Measurements from ENCODE around the gene GBP7.
A peak's percentile ranks its signal among the peaks of the same experiment; 100 is the strongest.
"Not testable (repeated sequence)": the region's sequence is repeated elsewhere in the genome, so short reads cannot be mapped to it uniquely, and the experiment has no call there.

The GBP7 gene, protein sequence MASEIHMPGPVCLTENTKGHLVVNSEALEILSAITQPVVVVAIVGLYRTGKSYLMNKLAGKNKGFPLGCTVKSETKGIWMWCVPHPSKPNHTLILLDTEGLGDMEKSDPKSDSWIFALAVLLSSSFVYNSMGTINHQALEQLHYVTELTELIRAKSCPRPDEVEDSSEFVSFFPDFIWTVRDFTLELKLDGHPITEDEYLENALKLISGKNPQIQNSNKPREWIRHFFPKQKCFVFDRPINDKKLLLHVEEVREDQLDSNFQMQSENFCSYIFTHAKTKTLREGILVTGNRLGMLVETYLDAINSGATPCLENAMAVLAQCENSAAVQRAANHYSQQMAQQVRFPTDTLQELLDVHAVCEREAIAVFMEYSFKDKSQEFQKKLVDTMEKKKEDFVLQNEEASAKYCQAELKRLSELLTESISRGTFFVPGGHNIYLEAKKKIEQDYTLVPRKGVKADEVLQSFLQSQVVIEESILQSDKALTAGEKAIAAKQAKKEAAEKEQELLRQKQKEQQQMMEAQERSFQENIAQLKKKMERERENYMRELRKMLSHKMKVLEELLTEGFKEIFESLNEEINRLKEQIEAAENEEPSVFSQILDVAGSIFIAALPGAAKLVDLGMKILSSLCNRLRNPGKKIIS

DNA sequence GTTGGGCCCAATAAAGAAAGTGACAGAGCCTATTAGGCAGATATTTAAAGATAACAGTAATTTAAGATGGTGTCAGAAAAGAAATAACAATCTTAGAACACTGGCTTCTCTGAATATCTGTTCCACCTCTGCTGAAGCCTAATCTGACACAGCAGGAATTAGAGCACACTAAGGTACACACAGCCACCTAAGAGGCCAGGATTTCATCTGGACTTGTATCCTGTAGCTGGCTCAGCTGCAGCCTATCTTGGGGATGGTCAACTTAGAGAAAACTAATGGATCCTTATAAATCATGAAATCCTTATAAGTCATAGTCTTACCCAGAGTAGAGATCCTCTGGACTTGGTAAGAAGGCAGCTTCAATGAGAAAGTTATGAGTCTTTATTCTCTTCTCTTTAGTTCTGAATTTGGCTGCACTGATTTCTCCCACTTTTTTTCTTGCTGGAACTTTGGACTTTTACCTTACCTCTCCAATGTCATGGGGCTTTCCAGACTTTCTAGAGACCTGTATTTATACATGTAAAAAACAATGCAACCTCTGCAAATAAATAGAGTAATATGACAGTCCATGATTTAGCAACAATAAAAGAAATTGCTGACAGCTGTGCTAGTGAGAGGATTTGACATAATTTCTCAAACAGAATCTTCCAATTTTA is at the start of gene GBP7:
Gene GBP7 (minus strand): TSS at position 403 of the 656 bp plus-strand sequence. CDS start 4,068 bp downstream, outside the sequence.
- DNase-seq, result no peak

DNA sequence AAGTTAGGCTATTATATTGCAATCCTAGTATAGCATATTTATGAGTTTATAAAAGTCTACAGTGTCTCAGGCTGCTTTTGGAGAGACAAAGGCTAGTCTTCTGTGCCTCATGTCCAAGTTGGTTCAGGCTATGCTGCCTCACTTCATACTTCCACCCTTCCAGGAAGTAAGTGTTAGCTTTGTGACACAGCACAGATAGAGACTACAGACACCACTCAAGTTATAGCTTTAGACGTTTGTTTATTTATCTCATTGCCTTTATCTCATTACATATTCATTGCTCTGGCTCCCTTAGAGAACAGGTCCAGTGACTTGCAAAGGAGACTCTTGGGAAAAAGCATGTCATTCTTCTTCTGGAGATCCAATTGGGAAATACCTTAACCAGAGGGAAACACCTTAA is 45.5 kb upstream of the GBP7 start:
- no peak for DNase-seq

DNA sequence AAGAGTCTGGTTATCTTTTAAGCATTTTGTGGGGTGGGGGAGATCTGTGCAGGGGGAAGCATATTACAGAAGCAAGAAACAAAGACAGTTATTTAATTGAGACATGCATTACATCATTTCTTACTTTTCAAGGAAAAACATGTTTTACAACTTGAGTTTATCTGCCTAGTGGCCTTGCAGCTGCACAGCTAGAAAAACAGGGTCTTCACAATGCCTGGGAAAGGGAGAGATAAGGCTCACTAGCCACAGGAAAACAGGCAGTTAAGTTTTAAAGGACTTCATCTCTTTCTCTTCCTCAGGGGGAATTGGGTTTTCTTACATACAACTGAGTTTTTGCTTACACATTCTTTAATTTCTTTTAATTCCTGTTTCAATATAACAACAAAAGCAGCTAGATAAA is 44.0 kb upstream of the GBP7 start:
- not testable (repeated sequence) for DNase-seq

DNA sequence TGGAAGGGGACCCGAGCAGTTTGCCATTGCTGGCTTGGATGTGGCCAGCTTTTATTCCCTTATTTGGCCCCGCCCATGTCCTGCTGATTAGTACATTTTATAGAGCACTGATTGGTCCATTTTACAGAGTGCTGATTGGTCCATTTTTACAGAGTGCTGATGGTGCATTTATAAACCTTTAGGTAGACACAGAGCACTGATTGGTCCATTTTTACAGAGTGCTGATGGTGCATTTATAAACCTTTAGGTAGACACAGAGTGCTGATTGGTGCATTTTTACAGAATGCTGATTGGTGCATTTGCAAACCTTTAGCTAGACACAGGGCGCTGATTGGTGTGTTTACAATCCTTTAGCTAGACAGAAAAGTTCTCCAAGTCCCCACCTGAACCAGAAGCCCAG is 43.1 kb upstream of the GBP7 start:
- not testable (repeated sequence) for DNase-seq

DNA sequence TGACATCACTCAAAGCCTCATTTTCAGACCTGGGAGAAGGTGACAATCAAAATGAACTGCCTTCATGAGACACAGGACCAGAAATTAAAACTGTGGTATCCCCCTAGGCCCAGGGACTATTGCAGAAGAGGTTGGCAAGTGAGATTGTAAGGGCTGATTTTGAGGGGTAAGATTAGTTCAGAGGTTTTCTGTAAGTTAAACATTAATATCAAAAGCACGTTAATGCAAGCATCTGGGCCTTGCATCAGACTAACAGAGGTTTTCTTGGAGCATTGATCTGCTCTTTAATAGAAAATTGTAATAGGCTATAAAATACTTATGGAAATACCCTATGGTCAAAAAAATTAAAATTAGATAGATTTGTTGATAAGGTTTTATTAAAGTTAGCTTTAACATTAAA is 37.5 kb upstream of the GBP7 start:
- DNase-seq, result no peak

DNA sequence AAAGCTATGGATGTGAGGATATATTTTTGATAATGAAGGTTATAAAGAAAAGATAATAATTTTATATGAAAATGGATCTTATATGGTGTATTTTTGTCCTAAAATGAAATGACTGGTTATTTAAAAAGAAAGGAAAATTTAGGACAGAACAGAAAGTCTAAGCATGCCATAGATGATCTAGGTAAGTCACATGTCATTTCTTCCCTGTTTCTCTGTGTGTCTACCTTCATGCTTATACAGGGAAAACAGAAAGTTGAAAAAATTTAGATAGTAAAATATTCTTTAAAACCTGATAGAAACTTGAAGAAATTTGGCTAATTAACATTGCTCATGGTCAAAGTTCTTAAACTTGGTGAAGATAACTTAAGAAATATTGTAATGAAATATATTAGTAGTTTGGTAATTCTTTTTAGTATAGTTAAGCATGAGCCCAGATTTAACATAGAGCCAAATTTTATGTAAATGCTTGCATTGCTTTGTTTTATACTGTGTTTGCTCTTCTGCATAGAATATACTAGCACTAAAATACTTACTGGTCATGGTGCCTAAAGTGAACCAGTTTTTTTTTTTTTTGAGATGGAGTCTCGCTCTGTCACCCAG is 35.3 kb upstream of the GBP7 start:
- no peak for DNase-seq

DNA sequence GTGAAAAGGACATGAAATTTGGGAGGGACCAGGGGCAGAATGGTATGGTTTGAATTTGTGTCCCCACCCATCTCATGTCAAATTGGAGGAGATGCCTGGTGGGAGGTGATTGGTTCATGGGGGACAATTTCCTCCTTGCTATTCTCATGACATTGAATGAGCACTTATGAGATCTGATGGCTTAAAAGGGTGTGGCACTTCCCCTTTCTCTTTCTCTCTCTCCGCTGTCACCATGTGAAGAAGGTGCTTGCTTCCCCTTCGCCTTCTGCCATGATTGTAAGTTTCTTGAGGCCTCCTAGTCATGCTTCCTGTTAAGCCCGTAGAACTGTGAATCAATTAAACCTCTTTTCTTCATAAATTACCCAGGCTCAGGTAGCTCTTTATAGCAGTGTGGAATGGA is 30.6 kb upstream of the GBP7 start:
- no peak for DNase-seq

DNA sequence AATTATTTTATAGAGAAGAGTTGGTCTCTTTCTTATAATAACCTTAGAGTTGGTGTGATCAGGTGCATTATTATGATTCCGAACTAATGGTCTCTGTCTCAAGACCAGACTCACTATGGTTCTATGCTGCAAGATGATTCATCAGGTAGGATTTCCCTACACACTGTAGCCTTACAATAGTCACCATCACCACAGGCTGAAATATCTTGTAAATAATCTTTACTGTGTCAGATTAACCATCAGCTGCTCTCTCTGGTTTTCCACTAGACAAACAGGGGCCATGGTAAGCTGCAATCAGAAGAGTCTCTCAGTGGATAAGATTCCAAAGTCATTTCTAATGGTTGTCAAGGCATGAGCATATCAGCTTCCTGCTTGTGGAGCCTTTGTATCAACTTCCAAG is 27.4 kb upstream of the GBP7 start:
- DNase-seq, result no peak

DNA sequence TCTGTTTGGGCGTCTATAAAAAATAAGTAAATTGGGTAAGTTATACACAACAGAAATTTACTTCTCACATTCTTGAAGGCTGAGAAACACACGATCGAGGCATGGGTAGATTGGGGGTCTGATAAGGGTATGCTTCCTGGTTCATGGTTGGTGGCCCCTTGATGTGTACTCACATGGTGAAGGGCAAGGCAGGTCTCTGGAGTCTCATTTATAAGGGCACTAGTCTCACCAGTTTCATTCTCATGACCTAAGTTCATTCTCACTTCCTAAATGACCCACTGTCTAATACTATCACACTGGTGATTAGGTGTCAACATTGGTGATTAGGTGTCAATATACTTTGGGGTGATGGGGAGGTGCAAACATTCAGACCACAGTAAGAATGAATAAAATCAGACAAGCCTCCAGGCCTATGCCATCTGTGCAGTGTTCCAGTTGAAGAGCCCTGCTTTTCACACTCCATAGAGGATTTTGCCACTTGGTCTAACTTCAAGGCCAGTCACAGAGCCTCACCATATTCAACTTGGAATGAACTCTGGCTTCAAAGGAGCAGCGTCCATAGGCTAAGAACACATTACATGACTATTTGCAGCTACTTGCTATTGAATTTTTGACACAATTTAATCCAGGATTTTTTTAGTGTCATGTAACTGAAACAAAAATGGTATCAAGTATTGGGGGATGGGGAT is 25.4 kb upstream of the GBP7 start:
- DNase-seq, result no peak

DNA sequence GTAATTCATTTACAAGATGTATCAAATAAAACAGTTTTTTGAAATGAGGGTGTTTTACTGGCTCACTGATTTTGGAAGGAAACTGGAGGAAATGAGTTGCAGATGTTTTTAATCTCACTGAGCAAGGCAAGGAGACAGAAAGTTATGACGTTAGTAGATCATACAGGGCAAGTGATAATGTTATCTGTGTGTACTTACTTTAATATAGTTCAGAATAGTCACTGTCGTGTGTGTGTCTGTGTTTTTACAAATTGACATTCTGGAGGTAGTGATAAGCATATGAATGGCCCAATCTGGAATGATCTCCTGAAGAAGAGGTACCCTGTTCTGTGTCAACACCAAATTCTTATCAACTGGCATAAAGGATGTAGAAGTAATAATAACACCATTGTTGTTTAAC is 24.9 kb upstream of the GBP7 start:
- DNase-seq, result no peak

DNA sequence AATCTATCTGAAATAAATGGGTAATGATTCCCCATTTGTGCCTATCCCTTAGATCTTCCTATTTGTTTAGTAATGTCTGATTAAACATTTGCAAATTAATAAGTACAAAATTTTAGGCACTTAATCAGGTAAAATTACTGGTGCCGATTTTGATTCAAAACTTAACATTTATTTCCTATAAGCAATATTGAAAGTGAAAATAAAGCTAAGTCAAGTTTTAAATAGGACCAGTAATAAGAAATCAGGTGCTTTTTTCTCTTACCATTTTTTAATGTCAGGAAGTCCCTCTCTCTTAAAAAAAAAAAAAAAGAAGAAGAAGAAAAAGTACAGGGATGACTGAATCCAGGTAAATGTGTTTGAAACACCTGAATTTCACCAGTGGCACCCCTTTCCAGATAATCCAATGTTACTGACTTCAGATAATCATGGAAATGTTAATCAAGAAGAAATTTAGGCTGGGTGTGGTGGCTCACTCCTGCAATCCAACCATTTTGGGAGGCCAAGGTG is 23.8 kb upstream of the GBP7 start:
- no peak for DNase-seq

DNA sequence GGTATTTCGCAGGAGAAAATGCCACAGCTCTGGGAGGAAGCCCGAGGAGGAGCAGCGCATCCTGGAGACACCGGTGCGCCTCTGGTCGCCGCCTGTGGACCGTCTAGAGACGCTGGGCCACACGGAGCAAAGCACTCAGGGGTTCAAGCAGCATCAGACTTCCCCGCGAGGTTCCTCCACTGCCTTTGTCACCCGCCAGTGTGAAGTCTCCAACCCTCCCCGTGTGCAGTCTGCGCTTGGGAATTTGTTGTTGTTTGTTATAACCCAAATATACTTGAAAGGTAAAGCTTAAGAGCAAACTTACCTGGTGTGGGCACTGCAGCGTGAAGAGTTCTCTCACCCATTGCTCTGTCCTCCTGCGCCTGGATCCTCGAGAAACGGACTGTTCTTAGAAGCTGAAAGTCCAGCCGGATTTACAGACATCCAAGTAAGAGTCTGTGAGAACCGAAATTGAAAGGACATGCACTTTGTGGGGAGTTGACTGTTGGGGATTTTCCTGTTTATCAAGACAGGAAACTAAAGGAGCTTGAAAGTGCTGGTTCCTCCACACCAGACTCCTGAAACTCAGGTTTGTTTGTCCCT is 22.8 kb upstream of the GBP7 start, which contains the start of gene GBP4:
Gene GBP4 (minus strand): TSS at position 452 of the 582 bp plus-strand sequence. CDS start 108 bp downstream, at position 344.
- DNase-seq, result peak; percentile 69

DNA sequence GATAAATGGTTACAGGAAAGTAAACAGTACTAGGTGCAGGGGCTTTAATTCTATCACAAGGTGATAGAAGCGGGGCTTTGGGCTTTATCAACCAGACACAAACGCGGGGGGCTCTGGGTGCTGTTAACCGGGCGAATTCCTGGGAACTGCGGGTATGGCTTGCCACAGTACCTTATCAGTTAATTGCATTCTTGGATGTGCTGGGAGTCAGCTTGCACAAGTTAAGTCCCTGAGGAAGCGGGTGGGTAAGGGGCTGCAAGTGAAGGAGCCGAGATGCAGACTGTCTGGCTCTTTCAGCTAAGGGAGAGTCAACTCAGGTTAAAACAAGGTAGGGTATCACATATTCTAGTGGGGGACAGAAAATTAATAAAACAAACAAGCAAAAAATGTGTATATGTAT is 22.3 kb upstream of the GBP7 start:
- DNase-seq, result no peak

DNA sequence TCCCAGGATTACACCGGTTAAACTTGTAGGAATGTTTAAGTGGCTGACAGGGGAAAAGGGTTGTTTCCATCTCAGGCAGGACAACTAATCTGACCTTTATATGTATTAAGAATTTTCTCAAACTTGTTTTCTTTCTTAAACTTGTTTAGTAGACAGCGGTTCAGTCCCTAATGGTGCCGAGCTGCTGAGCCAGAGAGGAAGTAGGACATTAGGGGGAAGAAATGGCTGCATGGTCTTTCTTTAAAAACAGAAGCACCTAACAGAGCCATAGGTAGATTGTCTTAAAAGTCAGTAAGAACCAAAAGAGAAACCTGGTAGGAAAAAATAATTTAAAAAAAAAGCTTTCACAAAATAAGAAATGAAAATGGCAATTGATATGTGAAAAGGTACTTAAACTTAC is 19.7 kb upstream of the GBP7 start:
- DNase-seq, result no peak

DNA sequence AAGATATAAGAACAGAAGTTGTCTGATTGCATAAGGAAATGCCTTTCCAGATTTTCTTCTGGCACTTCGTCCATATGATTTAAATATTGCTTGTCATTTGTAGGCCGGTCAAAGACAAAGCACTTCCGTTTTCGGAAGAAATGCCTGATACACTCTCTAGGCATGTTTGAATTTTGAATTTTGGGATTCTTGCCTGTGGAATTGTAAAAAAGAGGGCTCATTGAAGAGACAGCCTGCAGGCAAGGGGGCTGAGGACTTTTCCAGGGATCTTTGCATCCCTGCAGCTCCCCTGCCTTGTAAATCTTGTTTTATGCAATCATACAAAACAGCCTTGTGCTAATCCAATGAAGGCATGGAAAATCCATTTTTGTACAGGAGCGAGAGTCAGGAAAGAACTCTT is 15.5 kb upstream of the GBP7 start:
- DNase-seq, result no peak

DNA sequence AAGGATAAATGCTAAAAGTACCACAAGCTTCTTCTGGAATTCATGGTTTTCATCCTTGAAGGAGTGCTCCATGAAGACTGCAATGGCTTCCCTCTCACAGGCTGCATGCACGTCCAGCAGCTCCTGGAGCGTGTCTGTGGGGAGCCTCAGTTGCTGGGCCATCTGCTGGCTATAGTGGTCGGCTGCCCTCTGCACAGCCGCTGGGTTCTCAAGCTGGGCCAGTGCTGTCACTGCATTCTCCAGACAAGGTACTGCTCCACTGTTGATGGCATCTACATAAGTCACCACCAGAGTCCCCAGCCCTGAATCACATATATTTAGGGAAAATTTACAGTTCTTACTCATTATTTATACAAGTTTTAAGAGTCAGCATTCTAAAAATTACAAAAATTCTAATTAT is 14.2 kb upstream of the GBP7 start:
- no peak for DNase-seq

DNA sequence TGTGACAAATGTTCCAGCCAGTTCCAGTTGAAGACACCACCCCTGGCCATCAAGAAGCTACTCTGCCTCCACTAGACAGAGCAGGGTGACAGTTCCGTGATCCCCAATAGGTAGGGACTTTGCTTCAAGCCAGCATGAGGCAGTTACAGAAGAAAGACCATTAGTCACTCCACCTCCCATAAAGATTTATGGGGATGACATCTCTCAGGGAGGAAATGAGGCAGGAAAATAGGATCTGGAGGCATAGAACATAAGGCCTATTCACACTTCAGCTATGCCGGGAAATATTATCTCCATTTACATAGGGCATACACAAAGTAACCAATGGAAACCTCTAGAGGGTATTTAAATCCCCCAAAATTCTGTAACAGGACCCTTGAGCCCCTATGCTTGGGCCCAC is 3.5 kb upstream of the GBP7 start:
- no peak for DNase-seq

DNA sequence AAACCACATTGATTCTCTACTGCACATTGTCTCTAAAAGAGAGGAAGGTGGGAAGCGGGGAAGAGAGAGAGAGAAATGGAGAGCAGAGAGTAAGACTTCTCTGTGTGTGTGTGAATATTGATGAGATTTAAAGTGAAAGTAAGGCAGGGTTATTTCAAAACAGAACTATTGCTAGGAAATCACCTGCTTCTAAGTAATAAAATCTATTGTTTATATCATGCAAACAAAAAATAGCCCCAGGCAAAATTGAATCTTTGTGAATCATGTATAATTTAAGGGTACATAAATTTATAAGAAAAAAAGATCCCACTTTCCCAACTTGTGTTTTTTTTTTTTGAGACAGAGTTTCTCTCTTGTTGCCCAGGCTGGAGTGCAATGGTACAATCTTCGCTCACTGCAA is 1.2 kb upstream of the GBP7 start:
- no peak for DNase-seq

DNA sequence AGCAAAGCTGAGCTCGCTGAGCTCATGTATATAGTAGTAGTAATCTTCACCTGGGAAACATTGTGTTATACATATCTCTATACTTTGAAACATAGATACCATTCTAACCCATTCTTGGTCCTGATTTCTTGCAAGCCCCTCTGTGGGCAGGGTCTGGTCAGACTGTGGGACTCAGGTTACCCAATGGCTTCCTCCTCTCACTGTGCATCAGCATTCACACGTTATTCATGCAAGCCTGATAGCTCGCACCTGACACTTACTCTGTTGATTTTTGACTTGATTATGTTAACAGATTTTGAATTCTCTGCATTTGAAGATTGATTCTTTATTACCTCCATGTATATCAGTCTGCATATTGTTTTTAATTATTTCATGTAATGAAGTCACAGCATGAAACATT is 1.3 kb downstream of the GBP7 start:
- no peak for DNase-seq

DNA sequence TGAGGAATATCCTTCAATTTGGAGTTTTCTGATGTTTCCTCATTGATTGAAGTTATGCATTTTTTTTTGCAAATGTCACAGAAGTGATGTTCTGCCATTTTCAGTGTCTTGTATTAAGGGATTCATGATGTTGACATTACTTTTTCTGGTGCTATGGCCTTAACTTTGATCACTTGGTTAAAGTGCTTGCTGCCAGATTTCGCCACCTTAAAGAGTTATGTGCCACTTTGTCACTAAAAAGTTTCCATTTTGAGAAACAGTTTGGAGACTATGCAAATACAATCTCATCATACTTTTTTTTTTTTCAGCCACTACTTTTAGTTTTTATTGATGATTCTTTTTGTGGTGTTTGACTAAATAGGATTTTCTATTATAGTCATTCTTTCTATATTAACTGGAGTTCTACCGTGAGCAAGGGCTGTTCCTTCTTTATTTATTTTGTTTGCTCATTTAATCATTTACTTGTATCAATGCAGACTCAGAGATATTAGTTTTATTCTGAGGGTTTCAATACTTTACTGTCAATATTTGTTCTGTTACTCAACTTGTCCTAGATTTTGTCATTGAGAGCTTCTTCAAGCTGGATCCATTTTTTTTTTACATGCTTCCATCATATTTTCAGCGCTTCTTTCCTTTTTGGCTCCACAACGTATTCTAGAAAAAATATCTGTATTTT is 3.2 kb downstream of the GBP7 start:
- no peak for DNase-seq

DNA sequence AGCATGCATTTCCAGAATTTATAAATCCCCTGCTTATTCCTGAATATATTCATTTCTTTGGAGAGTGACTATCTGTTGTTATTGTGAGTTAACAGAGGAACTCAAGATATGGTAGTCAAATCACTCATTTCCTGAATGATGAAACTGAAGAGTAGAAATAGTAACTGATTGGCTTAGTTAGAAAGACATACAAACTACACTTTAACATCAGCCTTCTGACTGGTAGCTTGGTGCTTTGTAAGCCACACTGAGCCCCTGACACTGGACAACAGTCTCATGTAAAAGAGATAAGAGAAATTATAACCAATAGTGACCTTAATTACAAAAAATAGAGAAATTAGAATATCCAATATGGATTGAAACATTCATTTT is 4.8 kb downstream of the GBP7 start:
- DNase-seq, result no peak

All from CD4-positive, alpha-beta T cell treated with Interleukin-6 for 4 hours (primary cell).